ENCODE measurements around the gene S100A16.
"Not testable (repeated sequence)": the region's sequence is repeated elsewhere in the genome, so short reads cannot be mapped to it uniquely, and the experiment has no call there.

Gene S100A16

GRCh38 chr1:153647346-153647714 lies 34.4 kb upstream of the S100A16 start:
- DNase-seq (ENCODE audit: low read depth in 2 of 2), result no peak
- TF ChIP-seq, protein P1, sequence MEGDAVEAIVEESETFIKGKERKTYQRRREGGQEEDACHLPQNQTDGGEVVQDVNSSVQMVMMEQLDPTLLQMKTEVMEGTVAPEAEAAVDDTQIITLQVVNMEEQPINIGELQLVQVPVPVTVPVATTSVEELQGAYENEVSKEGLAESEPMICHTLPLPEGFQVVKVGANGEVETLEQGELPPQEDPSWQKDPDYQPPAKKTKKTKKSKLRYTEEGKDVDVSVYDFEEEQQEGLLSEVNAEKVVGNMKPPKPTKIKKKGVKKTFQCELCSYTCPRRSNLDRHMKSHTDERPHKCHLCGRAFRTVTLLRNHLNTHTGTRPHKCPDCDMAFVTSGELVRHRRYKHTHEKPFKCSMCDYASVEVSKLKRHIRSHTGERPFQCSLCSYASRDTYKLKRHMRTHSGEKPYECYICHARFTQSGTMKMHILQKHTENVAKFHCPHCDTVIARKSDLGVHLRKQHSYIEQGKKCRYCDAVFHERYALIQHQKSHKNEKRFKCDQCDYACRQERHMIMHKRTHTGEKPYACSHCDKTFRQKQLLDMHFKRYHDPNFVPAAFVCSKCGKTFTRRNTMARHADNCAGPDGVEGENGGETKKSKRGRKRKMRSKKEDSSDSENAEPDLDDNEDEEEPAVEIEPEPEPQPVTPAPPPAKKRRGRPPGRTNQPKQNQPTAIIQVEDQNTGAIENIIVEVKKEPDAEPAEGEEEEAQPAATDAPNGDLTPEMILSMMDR (IDR thresholded peaks at IDR 0.05; ENCODE audit: low read depth, low read length), result no peak
- no peak overlapping the region for H3K4me3 ChIP-seq (replicated peaks in 1 of 2; ENCODE audit: low read depth in 2 of 2, low read length in 2 of 2)

GRCh38 chr1:153646672-153647345 lies 33.9 kb upstream of the S100A16 start:
- DNase-seq (ENCODE audit: low read depth in 2 of 2), result no peak
- no peak overlapping the region for H3K4me3 ChIP-seq (replicated peaks in 1 of 2; ENCODE audit: low read depth in 2 of 2, low read length in 2 of 2)
- TF ChIP-seq, protein P1 (IDR thresholded peaks at IDR 0.05; ENCODE audit: low read depth, low read length), result no peak

GRCh38 chr1:153643816-153644215 lies 30.9 kb upstream of the S100A16 start:
- DNase-seq (ENCODE audit: low read depth in 2 of 2), result no peak
- no peak overlapping the region for H3K4me3 ChIP-seq (replicated peaks in 1 of 2; ENCODE audit: low read depth in 2 of 2, low read length in 2 of 2)
- TF ChIP-seq, protein P1 (IDR thresholded peaks at IDR 0.05; ENCODE audit: low read depth, low read length), result no peak

DNA sequence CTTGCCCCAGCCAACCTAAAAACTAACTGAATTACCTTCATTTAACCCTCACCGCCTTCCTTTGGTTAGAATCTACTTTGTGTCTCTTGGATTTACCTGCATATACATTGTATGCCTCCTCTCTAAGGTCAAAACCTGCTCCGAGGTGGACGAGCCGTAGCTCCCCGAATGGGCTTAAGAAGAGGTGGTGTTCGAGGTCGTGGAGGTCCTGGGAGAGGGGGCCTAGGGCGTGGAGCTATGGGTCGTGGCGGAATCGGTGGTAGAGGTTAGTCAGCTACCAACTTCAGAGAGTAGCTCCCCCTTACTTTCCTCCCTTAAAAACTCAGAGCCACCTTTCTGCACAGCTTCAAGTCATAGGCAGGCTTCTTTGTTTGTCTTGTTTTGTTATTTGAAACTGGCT lies 30.2 kb upstream of the S100A16 start:
- H3K4me3 ChIP-seq (replicated peaks in 1 of 2; ENCODE audit: low read depth in 2 of 2, low read length in 2 of 2), result no peak overlapping the region
- DNase-seq (ENCODE audit: low read depth in 2 of 2), result no peak
- TF ChIP-seq, protein P1 (IDR thresholded peaks at IDR 0.05; ENCODE audit: low read depth, low read length), result no peak

DNA sequence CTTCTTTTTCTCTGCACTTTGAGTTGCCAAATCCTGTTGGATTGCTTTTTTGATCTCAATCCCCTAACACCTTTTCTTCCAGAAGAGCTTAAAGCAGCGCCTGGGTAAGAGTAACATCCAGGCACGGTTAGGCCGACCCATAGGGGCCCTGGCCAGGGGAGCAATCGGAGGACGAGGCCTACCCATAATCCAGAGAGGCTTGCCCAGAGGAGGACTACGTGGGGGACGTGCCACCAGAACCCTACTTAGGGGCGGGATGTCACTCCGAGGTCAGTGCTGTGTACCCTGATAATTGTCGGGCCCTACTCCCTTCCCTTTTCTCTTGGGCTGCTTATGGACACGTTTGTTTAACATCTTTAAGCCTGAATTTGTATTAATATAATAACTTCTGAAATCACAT lies 29.2 kb upstream of the S100A16 start:
- DNase-seq (ENCODE audit: low read depth in 2 of 2), result no peak
- TF ChIP-seq, protein P1 (IDR thresholded peaks at IDR 0.05; ENCODE audit: low read depth, low read length), result no peak
- H3K4me3 ChIP-seq (replicated peaks in 1 of 2; ENCODE audit: low read depth in 2 of 2, low read length in 2 of 2), result no peak overlapping the region

DNA sequence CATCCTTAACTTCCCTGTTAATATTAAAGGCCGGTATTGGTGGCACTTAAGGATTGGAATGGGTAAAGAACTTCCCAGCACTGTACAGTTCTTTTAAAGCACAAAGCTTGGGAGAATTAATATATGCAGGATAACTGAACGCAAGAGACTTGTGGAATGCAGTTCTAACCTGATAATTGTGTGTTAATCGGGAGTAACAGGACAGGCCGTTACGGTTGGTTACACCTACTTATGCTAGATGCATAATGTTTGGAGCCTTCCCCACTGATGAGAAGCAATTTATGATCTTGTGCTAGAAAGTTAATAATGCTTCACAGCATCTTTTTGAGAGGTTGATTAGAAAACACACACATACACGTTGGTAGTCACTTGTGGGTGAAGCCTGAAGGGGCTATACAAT lies 27.9 kb upstream of the S100A16 start:
- TF ChIP-seq, protein P1 (IDR thresholded peaks at IDR 0.05; ENCODE audit: low read depth, low read length), result no peak
- no peak for DNase-seq (ENCODE audit: low read depth in 2 of 2)
- no peak overlapping the region for H3K4me3 ChIP-seq (replicated peaks in 1 of 2; ENCODE audit: low read depth in 2 of 2, low read length in 2 of 2)

- not testable (repeated sequence) for H3K4me3 ChIP-seq (replicated peaks in 1 of 2; ENCODE audit: low read depth in 2 of 2, low read length in 2 of 2); DNase-seq (ENCODE audit: low read depth in 2 of 2)
Measured at GRCh38 chr1:153640213-153640612, 27.3 kb upstream of the S100A16 start.
